NCI-H345 treated with DMSO at 0.1 percent for 48 hours (cell line): Measurements from ENCODE around the gene CYP24A1.

ENCODE experiments used
- DNase-seq: peaks from one replicate; lab custom pipeline; 2025; ENCODE audit not compliant: unreplicated experiment; lab: John Stamatoyannopoulos, UW

Gene CYP24A1

GRCh38 chr20:54173653-54174456, at the start of gene CYP24A1:
Gene CYP24A1 (minus strand): TSS chr20:54173986. CDS start chr20:54173579, 407 bp downstream.
- DNase-seq, result no peak

GRCh38 chr20:54223285-54223684, 49.5 kb upstream of the CYP24A1 start:
- DNase-seq, result no peak

- DNase-seq, result peak; percentile 79
Observed at GRCh38 chr20:54221996-54222890, 48.5 kb upstream of the CYP24A1 start.

GRCh38 chr20:54221353-54221752, 47.6 kb upstream of the CYP24A1 start:
- no peak for DNase-seq

- no peak for DNase-seq
Observed at GRCh38 chr20:54220722-54221121, 46.9 kb upstream of the CYP24A1 start.

GRCh38 chr20:54219751-54220426, 46.1 kb upstream of the CYP24A1 start:
- DNase-seq, result peak; percentile 26

GRCh38 chr20:54218470-54218869, 44.7 kb upstream of the CYP24A1 start:
- no peak for DNase-seq

- DNase-seq, result no peak
Observed at GRCh38 chr20:54217762-54218161, 44.0 kb upstream of the CYP24A1 start.

GRCh38 chr20:54215157-54215789, 41.5 kb upstream of the CYP24A1 start:
- DNase-seq, result no peak

GRCh38 chr20:54214566-54214965, 40.8 kb upstream of the CYP24A1 start:
- DNase-seq, result no peak

GRCh38 chr20:54212871-54213270, 39.1 kb upstream of the CYP24A1 start:
- no peak for DNase-seq

GRCh38 chr20:54212226-54212625, 38.4 kb upstream of the CYP24A1 start:
- no peak for DNase-seq

GRCh38 chr20:54209216-54209813, 35.5 kb upstream of the CYP24A1 start:
- DNase-seq, result no peak

GRCh38 chr20:54208548-54209176, 34.9 kb upstream of the CYP24A1 start:
- DNase-seq, result no peak

- DNase-seq, result peak; percentile 87
Observed at GRCh38 chr20:54207743-54208547, 34.2 kb upstream of the CYP24A1 start, which contains the start of gene PFDN4. Gene PFDN4 (plus strand): TSS chr20:54208087. CDS start chr20:54208101, 14 bp downstream.

GRCh38 chr20:54207053-54207742, 33.4 kb upstream of the CYP24A1 start:
- no peak for DNase-seq

- no peak for DNase-seq
Observed at GRCh38 chr20:54205450-54205849, 31.7 kb upstream of the CYP24A1 start.

- DNase-seq, result no peak
Observed at GRCh38 chr20:54204481-54204880, 30.7 kb upstream of the CYP24A1 start.
